Measurements from ENCODE around the gene RAB39B. TPM values are rescaled to one million over a fixed set of nuclear protein-coding genes. Genes with fewer than 3 reads are reported as not detected.
A peak's percentile ranks its signal among the peaks of the same experiment; 100 is the strongest.

RAB39B gene
- total and polyA plus RNA-seq, 2 experiments from 2014 or later, result 6.2 to 11.3 TPM

DNA sequence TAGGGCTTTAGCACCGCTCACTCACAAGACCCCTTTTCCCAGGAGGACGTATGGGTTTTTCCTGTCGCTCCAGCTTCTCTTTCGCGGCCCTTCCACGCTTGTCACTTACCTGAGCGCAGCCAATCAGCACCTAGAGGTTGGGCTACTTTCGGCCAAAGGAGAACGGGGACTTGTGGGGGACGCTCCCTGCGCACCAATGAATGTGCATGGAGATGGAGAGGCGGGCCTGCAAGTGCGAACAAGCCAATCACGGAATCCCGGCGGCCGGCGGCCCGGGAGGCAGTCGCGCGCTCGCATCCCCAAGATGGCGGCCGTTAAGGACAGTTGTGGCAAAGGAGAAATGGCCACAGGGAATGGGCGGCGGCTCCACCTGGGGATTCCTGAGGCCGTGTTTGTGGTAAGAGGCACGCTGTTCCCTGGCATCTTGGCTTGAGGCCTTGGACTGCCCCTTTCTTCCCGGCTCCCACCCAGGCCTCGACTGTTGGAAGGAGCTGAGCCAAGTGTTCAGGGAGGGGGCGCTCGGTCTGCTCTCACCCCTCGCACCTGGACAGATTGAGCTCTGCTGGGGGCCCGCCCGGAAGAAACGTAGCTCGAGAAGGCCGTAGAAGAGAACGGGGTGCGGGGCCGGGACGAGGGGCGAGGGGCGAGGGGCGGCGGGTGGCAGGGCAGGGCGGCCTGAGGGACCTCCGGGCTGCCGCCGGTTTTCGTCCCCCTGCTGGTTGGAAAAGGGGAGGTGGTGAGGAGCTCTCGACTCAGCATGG, 47.9 kb downstream of the RAB39B start, which contains the start of gene VBP1:
VBP1 (plus strand) TSS at position 282 of the 761 bp plus-strand sequence; CDS start at position 305, 23 bp downstream.
- Histone ChIP-seq H3K27me3 (ENCODE audit: insufficient read depth) (peaks cover 14% of the 10 kb centered on the region; the same call in 1 of the 2 replicates), H4K20me1 (replicated peaks; ENCODE audit: insufficient read depth) (peaks cover 3% of the 10 kb centered on the region; the same call in 1 of the 2 replicates), H2AFZ (peak within 1 kb of the TSS; percentile 80; the same call in 1 of the 2 replicates), H3K79me2 (replicated peaks; ENCODE audit: insufficient read depth) (peaks cover 36% of the 10 kb centered on the region), H3F3A (replicated peaks; ENCODE audit: low read depth) (no peaks in the 10 kb centered on the region), H3K27ac (ENCODE audit: low read depth) (peak within 1 kb of the TSS; percentile 79; the same call in 1 of the 2 replicates), H3K9me2 (ENCODE audit: insufficient read depth) (no peaks in the 10 kb centered on the region), H3K4me2 (peak within 1 kb of the TSS; percentile 84), H3K4me1 (ENCODE audit: insufficient read depth) (0 out of 2 replicates have a peak, but pooled peaks cover 3% of the 10 kb centered on the region), H3K4me3 (peak within 1 kb of the TSS; percentile 76), H3K36me3 (ENCODE audit: insufficient read depth) (no peaks in the 10 kb centered on the region; the same call in 1 of the 2 replicates)
- Mint-ChIP-seq H3K27me3 (ENCODE audit: insufficient read depth, low read depth, poor library complexity) (no peaks in the 10 kb centered on the region), H3K27ac (peak within 1 kb of the TSS; percentile 96), H3K4me1 (peaks cover 12% of the 10 kb centered on the region; the same call in 1 of the 3 replicates), H3K36me3 (ENCODE audit: low read depth) (peaks cover 9% of the 10 kb centered on the region), H3K4me3 (peak within 1 kb of the TSS; percentile 99), H3K9me3 (no peaks in the 10 kb centered on the region)
- DNase-seq (ENCODE audit: low spot score), result peak; percentile 93
- peak; percentile 98 for ATAC-seq
- TF ChIP-seq ZNF114 (CRISPR knock-in tag; IDR thresholded peaks at IDR 0.05) (no peak), ZNF331 (CRISPR knock-in tag; IDR thresholded peaks at IDR 0.05; ENCODE audit: low read depth) (no peak), NANOG (IDR thresholded peaks at IDR 0.05; ENCODE audit: borderline replicate concordance) (no peak), EZH2 (IDR thresholded peaks at IDR 0.05; ENCODE audit: low read depth, unreplicated experiment) (no peak), CREB1 (CRISPR knock-in tag; IDR thresholded peaks at IDR 0.05; ENCODE audit: low read depth) (no peak), JUNB (IDR thresholded peaks at IDR 0.05; ENCODE audit: unreplicated experiment) (no peak), POLR2AphosphoS5 (IDR thresholded peaks at IDR 0.05; ENCODE audit: low read depth) (peak; percentile 63), EZH2phosphoT487 (IDR thresholded peaks at IDR 0.05; ENCODE audit: unreplicated experiment) (no peak), STAT1 (IDR thresholded peaks at IDR 0.05; ENCODE audit: unreplicated experiment) (no peak)
- TF ChIP-seq, protein P1, sequence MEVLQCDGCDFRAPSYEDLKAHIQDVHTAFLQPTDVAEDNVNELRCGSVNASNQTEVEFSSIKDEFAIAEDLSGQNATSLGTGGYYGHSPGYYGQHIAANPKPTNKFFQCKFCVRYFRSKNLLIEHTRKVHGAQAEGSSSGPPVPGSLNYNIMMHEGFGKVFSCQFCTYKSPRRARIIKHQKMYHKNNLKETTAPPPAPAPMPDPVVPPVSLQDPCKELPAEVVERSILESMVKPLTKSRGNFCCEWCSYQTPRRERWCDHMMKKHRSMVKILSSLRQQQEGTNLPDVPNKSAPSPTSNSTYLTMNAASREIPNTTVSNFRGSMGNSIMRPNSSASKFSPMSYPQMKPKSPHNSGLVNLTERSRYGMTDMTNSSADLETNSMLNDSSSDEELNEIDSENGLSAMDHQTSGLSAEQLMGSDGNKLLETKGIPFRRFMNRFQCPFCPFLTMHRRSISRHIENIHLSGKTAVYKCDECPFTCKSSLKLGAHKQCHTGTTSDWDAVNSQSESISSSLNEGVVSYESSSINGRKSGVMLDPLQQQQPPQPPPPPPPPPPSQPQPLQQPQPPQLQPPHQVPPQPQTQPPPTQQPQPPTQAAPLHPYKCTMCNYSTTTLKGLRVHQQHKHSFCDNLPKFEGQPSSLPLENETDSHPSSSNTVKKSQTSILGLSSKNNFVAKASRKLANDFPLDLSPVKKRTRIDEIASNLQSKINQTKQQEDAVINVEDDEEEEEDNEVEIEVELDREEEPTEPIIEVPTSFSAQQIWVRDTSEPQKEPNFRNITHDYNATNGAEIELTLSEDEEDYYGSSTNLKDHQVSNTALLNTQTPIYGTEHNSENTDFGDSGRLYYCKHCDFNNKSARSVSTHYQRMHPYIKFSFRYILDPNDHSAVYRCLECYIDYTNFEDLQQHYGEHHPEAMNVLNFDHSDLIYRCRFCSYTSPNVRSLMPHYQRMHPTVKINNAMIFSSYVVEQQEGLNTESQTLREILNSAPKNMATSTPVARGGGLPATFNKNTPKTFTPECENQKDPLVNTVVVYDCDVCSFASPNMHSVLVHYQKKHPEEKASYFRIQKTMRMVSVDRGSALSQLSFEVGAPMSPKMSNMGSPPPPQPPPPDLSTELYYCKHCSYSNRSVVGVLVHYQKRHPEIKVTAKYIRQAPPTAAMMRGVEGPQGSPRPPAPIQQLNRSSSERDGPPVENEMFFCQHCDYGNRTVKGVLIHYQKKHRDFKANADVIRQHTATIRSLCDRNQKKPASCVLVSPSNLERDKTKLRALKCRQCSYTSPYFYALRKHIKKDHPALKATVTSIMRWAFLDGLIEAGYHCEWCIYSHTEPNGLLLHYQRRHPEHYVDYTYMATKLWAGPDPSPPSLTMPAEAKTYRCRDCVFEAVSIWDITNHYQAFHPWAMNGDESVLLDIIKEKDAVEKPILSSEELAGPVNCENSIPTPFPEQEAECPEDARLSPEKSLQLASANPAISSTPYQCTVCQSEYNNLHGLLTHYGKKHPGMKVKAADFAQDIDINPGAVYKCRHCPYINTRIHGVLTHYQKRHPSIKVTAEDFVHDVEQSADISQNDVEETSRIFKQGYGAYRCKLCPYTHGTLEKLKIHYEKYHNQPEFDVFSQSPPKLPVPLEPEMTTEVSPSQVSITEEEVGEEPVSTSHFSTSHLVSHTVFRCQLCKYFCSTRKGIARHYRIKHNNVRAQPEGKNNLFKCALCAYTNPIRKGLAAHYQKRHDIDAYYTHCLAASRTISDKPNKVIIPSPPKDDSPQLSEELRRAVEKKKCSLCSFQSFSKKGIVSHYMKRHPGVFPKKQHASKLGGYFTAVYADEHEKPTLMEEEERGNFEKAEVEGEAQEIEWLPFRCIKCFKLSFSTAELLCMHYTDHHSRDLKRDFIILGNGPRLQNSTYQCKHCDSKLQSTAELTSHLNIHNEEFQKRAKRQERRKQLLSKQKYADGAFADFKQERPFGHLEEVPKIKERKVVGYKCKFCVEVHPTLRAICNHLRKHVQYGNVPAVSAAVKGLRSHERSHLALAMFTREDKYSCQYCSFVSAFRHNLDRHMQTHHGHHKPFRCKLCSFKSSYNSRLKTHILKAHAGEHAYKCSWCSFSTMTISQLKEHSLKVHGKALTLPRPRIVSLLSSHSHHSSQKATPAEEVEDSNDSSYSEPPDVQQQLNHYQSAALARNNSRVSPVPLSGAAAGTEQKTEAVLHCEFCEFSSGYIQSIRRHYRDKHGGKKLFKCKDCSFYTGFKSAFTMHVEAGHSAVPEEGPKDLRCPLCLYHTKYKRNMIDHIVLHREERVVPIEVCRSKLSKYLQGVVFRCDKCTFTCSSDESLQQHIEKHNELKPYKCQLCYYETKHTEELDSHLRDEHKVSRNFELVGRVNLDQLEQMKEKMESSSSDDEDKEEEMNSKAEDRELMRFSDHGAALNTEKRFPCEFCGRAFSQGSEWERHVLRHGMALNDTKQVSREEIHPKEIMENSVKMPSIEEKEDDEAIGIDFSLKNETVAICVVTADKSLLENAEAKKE (CRISPR knock-in tag; IDR thresholded peaks at IDR 0.05), result no peak
- TF ChIP-seq, protein P2, sequence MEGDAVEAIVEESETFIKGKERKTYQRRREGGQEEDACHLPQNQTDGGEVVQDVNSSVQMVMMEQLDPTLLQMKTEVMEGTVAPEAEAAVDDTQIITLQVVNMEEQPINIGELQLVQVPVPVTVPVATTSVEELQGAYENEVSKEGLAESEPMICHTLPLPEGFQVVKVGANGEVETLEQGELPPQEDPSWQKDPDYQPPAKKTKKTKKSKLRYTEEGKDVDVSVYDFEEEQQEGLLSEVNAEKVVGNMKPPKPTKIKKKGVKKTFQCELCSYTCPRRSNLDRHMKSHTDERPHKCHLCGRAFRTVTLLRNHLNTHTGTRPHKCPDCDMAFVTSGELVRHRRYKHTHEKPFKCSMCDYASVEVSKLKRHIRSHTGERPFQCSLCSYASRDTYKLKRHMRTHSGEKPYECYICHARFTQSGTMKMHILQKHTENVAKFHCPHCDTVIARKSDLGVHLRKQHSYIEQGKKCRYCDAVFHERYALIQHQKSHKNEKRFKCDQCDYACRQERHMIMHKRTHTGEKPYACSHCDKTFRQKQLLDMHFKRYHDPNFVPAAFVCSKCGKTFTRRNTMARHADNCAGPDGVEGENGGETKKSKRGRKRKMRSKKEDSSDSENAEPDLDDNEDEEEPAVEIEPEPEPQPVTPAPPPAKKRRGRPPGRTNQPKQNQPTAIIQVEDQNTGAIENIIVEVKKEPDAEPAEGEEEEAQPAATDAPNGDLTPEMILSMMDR (conservative IDR thresholded peaks at IDR 0.05; ENCODE audit: low read depth in 2 of 2), result peak; percentile 21 to 39; a peak in 3 of 4 replicates
- TF ChIP-seq, protein P3, sequence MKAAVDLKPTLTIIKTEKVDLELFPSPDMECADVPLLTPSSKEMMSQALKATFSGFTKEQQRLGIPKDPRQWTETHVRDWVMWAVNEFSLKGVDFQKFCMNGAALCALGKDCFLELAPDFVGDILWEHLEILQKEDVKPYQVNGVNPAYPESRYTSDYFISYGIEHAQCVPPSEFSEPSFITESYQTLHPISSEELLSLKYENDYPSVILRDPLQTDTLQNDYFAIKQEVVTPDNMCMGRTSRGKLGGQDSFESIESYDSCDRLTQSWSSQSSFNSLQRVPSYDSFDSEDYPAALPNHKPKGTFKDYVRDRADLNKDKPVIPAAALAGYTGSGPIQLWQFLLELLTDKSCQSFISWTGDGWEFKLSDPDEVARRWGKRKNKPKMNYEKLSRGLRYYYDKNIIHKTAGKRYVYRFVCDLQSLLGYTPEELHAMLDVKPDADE (IDR thresholded peaks at IDR 0.05), result peak; percentile 28; the same call in 1 of the 2 replicates
- TF ChIP-seq, protein P4, sequence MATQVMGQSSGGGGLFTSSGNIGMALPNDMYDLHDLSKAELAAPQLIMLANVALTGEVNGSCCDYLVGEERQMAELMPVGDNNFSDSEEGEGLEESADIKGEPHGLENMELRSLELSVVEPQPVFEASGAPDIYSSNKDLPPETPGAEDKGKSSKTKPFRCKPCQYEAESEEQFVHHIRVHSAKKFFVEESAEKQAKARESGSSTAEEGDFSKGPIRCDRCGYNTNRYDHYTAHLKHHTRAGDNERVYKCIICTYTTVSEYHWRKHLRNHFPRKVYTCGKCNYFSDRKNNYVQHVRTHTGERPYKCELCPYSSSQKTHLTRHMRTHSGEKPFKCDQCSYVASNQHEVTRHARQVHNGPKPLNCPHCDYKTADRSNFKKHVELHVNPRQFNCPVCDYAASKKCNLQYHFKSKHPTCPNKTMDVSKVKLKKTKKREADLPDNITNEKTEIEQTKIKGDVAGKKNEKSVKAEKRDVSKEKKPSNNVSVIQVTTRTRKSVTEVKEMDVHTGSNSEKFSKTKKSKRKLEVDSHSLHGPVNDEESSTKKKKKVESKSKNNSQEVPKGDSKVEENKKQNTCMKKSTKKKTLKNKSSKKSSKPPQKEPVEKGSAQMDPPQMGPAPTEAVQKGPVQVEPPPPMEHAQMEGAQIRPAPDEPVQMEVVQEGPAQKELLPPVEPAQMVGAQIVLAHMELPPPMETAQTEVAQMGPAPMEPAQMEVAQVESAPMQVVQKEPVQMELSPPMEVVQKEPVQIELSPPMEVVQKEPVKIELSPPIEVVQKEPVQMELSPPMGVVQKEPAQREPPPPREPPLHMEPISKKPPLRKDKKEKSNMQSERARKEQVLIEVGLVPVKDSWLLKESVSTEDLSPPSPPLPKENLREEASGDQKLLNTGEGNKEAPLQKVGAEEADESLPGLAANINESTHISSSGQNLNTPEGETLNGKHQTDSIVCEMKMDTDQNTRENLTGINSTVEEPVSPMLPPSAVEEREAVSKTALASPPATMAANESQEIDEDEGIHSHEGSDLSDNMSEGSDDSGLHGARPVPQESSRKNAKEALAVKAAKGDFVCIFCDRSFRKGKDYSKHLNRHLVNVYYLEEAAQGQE (IDR thresholded peaks at IDR 0.05; ENCODE audit: unreplicated experiment), result no peak
